Neuronal stem cell (in vitro differentiated cells): ENCODE data around the gene CCNT1. TPM values are rescaled to one million over a fixed set of nuclear protein-coding genes. Genes with fewer than 3 reads are reported as not detected.

Experiments used
- DNase-seq: peaks from one replicate; pipeline ENCODE4 v3.0.0-alpha.2; 2013; ENCODE audit warnings: low spot score
- H2AFZ ChIP-seq: one replicate; pipeline ENCODE4 v1.6.1; 2013; ENCODE audit warnings: mild to moderate bottlenecking, low read length, inconsistent platforms
- H2AK5ac ChIP-seq: 2 replicates; pipeline ENCODE4 v1.6.1; 2013; ENCODE audit warnings: low read depth, mild to moderate bottlenecking, inconsistent platforms, low read length, moderate library complexity, mixed read lengths
- H2BK120ac ChIP-seq: 2 replicates; pipeline ENCODE4 v1.6.1; 2013; ENCODE audit warnings: low read depth, mild to moderate bottlenecking, inconsistent platforms, low read length, moderate library complexity, mixed read lengths
- H2BK12ac ChIP-seq: one replicate; pipeline ENCODE4 v1.6.1; 2013; ENCODE audit warnings: low read length, inconsistent platforms
- H2BK15ac ChIP-seq: 2 replicates; pipeline ENCODE4 v1.6.1; 2013; ENCODE audit warnings: mild to moderate bottlenecking, low read length, inconsistent platforms, mixed read lengths
- H2BK5ac ChIP-seq: one replicate; pipeline ENCODE4 v1.6.1; 2013; ENCODE audit warnings: inconsistent platforms, mild to moderate bottlenecking, low read length, moderate library complexity
- H3K14ac ChIP-seq: one replicate; pipeline ENCODE4 v1.6.1; 2013; ENCODE audit warnings: low read length, inconsistent platforms
- H3K18ac ChIP-seq: 2 replicates; pipeline ENCODE4 v1.6.1; 2013; ENCODE audit warnings: low read length, inconsistent platforms
- H3K23ac ChIP-seq: 2 replicates; pipeline ENCODE4 v1.6.1; 2013; ENCODE audit warnings: low read depth, mild to moderate bottlenecking, mixed read lengths, low read length, inconsistent platforms; ENCODE audit not compliant: poor library complexity
- H3K27ac ChIP-seq: replicated peaks from 3 replicates; pipeline ENCODE4 v1.5.1; 2013; ENCODE audit warnings: low read length, inconsistent platforms
- H3K27me3 ChIP-seq, 3 experiments: 2 replicates each; pipeline ENCODE4 v1.6.1; 2013; ENCODE audit warnings: low read length in 3 of 3, mild to moderate bottlenecking in 2 of 3, inconsistent platforms in 1 of 3, low read depth in 1 of 3, mixed read lengths in 1 of 3, moderate library complexity in 1 of 3; ENCODE audit not compliant: control insufficient read depth in 3 of 3, insufficient read depth in 3 of 3
- H3K36me3 ChIP-seq, 2 donors: replicated peaks in 1 of 2; 2 replicates each; pipeline ENCODE4 v1.6.1; 2013; ENCODE audit warnings: low read length in 2 of 2; ENCODE audit not compliant: control insufficient read depth in 2 of 2, insufficient read depth in 2 of 2
- H3K4ac ChIP-seq: 2 replicates; pipeline ENCODE4 v1.6.1; 2013; ENCODE audit warnings: inconsistent platforms, mild to moderate bottlenecking, low read length, moderate library complexity
- H3K4me1 ChIP-seq, 2 donors: 1 replicate in 1 of 2; 2 replicates in 1 of 2; pipeline ENCODE4 v1.6.1; 2013; ENCODE audit warnings: low read length in 2 of 2, low read depth in 1 of 2; ENCODE audit not compliant: control insufficient read depth in 2 of 2, insufficient read depth in 1 of 2
- H3K4me2 ChIP-seq: one replicate; pipeline ENCODE4 v1.6.1; 2013; ENCODE audit warnings: mild to moderate bottlenecking, low read length, inconsistent platforms; ENCODE audit not compliant: insufficient read depth, poor library complexity, severe bottlenecking
- H3K4me3 ChIP-seq, 2 donors: 2 replicates each; pipeline ENCODE4 v1.5.1; 2013; ENCODE audit warnings: low read length in 2 of 2, mild to moderate bottlenecking in 2 of 2, inconsistent platforms in 1 of 2, moderate library complexity in 1 of 2
- H3K79me1 ChIP-seq: one replicate; pipeline ENCODE4 v1.6.1; 2013; ENCODE audit warnings: low read depth, mild to moderate bottlenecking, inconsistent platforms, low read length, moderate library complexity
- H3K9ac ChIP-seq: one replicate; pipeline ENCODE4 v1.6.1; 2013; ENCODE audit warnings: mild to moderate bottlenecking, low read depth, low read length, inconsistent platforms; ENCODE audit not compliant: poor library complexity
- H3K9me3 ChIP-seq, 2 donors: replicated peaks in 1 of 2; 2 replicates each; pipeline versions ENCODE3 to v1.6.1; 2013; ENCODE audit warnings: low read length in 2 of 2, mild to moderate bottlenecking in 2 of 2, inconsistent platforms in 1 of 2, low read depth in 1 of 2, mixed read lengths in 1 of 2, moderate library complexity in 1 of 2; ENCODE audit not compliant: control insufficient read depth in 2 of 2, insufficient read depth in 1 of 2
- H4K8ac ChIP-seq: one replicate; pipeline ENCODE4 v1.6.1; 2013; ENCODE audit warnings: low read depth, mild to moderate bottlenecking, inconsistent platforms, low read length, moderate library complexity
- H4K91ac ChIP-seq: one replicate; pipeline ENCODE4 v1.6.1; 2013; ENCODE audit warnings: low read length, low read depth, mild to moderate bottlenecking, inconsistent platforms; ENCODE audit not compliant: poor library complexity
- small RNA-seq: library from polyadenylated mRNA; stranded (forward); fragments of <200 nt; extraction: miRNeasy Mini kit (QIAGEN cat#:217004); gene quantifications from one replicate; pipeline ENCODE3, GENCODE V24; 2013; ENCODE audit not compliant: insufficient read depth

The CCNT1 gene

DNA sequence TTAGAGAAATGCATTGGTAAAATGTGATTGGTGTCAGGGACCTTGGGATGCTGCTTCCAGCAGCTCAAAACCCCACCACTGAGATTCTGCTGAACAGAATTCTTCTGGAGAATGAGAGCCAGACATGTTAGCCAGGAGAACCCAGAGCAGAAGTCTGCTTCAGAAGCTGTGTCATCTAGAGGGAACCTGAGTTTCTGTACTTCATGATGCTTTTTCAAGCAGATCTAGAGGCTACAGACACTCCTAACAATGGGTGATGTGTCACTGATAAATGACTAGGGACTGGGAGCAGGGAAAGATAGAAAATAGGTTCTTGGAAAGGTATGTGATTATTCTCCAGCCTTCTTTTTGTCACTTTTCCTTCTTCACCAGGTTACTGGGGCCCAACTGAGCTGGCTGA is 76.1 kb downstream of the CCNT1 start:
- Histone ChIP-seq H3K14ac (no peak overlapping the region), H3K79me1 (no peaks in the 10 kb centered on the region), H2AFZ (no peak overlapping the region), H2BK5ac (no peak overlapping the region), H2AK5ac (no peak overlapping the region), H2BK12ac (no peak overlapping the region), H4K8ac (no peak overlapping the region), H3K4me3 (no peak overlapping the region), H4K91ac (no peak overlapping the region), H3K4me1 (no peaks in the 10 kb centered on the region), H3K36me3 (peaks cover 7 to 26% of the 10 kb centered on the region in 2 donors), H3K4me2 (no peak overlapping the region), H3K23ac (no peak overlapping the region), H2BK120ac (no peak overlapping the region), H3K27ac (no peak overlapping the region), H3K9ac (no peak overlapping the region), H3K27me3 (no peaks in the 10 kb centered on the region), H3K4ac (no peak overlapping the region), H3K18ac (no peak overlapping the region), H3K9me3 (peaks cover 9 to 23% of the 10 kb centered on the region in 2 donors), H2BK15ac (no peak overlapping the region)
- DNase-seq: no peak

Small RNAs within 50 kb of the gene (small RNA-seq; reads per million reads assigned to genes)
- gene MIR1291 (not detected), gene SNORA2A (24.0 reads per million, percentile 83 among the genes with 10 or more reads in this experiment), gene SNORA2B (5.5 reads per million, percentile 26 among the genes with 10 or more reads in this experiment), gene SNORA2C (17.3 reads per million, percentile 76 among the genes with 10 or more reads in this experiment)
